Stimulated activated CD4-positive, alpha-beta T cell treated with anti-CD3 and anti-CD28 coated beads, TNF-alpha, amount 100 ng/mL, for 4 hours (primary cell): ENCODE measurements around the gene SULT2A1.
"Not testable (repeated sequence)": the region's sequence is repeated elsewhere in the genome, so short reads cannot be mapped to it uniquely, and the experiment has no call there.

ENCODE experiments used
- DNase-seq, 3 experiments: peaks; one replicate each; pipeline ENCODE4 v3.0.0-alpha.2; 2020; ENCODE audit warnings: low read depth in 3 of 3

The SULT2A1 gene, protein sequence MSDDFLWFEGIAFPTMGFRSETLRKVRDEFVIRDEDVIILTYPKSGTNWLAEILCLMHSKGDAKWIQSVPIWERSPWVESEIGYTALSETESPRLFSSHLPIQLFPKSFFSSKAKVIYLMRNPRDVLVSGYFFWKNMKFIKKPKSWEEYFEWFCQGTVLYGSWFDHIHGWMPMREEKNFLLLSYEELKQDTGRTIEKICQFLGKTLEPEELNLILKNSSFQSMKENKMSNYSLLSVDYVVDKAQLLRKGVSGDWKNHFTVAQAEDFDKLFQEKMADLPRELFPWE

DNA sequence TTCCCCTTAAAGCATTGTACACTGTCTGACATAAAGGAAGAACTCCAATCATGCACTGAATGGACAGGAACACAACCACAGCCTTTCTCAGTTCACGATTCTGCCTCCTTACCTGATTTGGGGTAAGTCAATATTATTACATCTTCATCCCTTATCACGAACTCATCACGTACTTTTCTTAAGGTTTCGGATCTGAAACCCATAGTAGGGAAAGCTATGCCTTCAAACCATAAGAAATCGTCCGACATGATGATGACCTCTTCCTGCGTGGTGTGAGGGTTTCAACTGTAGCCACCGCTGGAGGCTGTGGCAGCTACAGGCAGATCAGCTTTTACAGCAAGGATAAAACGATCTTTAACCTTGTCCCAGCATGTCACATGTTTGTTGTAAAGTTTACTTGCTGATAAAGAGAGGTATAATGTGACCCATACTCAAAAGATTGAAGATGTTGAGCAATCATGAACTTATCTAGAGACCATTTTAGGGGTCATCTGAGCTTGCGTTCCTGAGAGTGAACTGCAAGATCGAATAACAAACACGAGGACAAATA, at the start of gene SULT2A1:
Gene SULT2A1 (minus strand): TSS at position 306 of the 550 bp plus-strand sequence. CDS start 58 bp downstream, at position 248.
- DNase-seq: no peak

DNA sequence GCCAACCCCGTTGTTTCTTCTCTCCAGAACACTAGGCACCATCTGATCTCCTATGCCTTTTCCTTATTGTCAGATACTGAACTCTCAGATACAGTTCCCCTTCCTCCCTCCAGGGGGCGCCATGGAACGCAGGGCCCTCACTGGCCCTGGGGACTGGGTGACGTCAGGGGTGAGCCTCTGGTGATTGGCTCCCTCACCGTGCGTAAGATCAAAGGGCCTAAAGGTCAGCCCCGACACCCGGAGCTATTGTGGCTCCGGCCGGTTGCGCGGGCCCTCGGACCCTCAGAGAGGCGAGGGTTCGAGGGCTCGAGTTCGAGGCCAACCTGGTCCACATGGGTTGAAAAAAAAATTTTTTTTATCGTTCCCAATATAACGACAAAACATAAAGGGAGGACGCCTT, 42.5 kb upstream of the SULT2A1 start:
- not testable (repeated sequence) for DNase-seq

DNA sequence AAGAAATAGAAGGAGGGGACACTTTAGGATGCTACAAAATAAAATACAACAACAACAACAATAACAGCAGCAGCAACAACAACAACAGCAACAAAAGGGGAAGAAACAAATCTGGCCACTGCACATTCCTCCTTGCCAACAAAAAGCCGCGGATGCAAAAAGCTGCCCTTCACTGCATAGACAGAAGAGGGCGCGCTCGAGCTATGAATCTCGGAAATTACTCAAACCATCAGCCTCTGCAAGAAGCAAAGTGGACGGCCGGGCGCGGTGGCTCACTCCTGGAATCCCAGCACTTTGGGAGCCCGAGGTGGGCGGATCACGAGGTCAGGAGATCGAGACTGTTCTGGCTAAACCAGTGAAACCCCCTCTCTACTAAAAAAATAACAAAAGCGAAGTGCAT, 34.0 kb upstream of the SULT2A1 start:
- DNase-seq: not testable (repeated sequence)

DNA sequence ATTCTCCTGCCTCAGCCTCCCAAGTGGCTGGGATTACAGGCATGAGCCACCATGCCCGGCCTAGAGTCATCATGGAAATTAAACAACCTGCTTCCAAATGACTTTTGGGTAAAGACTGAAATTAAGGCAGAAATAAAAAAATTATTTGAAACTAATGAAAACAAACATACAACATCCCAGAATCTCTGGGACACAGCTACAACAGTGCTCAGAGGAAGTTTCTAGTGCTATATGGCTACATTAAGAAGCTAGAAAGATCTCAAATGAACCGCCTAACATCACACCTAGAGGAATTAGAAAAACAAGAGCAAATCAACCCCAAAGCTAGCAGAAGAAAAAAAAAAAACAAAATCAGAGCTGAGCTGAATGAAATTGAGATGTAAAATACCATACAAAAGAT, 24.1 kb upstream of the SULT2A1 start:
- DNase-seq: not testable (repeated sequence)

DNA sequence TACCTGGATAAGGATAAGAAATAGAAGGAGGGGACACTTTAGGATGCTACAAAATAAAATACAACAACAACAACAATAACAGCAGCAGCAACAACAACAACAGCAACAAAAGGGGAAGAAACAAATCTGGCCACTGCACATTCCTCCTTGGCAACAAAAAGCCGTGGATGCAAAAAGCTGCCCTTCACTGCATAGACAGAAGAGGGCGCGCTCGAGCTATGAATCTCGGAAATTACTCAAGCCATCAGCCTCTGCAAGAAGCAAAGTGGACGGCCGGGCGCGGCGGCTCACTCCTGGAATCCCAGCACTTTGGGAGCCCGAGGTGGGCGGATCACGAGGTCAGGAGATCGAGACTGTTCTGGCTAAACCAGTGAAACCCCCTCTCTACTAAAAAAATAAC, 23.2 kb upstream of the SULT2A1 start:
- DNase-seq: peak; percentile 36 to 60 (median 38)

DNA sequence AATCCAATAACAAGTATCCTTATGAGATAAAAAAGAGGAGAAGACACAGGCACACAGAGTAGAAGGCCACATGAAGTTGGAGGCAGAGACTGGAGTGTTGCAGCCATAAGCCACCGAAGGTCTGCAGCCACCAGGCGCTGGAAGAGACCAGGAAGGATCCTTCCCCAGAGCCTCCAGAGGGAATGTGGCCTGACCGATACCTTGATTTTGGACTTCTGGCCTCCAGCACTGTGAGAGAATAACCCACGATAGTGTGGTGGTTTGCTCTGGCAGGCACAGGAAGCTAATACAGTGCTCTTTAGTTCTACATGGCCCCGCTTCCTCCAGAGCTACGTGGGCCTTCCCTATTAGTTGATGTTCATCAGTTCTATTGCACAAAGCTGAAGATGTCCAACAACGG, 15.3 kb upstream of the SULT2A1 start:
- DNase-seq: no peak

DNA sequence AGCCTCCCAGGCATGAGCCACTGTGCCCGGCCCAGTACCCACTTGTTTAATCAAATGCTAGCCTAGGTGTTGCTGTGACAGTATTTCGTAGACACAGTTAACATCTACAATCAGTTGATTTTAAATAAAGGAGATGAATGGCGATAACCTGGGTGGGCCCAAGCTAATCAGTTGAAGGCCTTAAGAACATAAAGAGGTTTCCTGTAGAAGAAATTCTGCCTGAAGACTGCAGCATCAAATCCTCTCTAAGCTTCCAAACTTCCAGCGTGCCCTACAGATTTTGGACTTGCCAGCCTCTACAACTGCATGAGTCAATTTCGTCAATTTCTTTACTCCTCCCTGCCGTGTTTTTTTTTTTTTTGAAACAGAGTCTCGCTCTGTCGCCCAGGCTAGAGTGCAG, 13.2 kb upstream of the SULT2A1 start:
- no peak for DNase-seq

DNA sequence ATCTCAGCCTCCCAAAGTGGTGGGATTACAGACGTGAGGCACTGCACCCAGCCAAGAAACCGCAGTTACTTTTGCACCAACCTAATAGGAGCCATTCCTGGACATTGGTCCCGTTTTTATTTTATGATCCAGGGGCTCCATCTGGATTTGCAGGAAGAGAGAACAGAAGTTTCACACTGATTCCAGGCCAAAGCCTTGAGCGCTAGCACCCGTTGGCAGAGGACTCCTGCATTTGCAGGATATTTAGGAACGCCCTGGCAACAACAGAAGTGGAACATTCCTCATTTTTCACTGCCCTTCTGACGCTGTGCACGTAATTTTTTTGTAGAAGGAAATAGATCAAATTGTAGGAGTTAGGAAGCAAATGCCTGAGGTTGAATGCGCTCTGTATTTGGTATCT, 11.7 kb upstream of the SULT2A1 start:
- DNase-seq: no peak

DNA sequence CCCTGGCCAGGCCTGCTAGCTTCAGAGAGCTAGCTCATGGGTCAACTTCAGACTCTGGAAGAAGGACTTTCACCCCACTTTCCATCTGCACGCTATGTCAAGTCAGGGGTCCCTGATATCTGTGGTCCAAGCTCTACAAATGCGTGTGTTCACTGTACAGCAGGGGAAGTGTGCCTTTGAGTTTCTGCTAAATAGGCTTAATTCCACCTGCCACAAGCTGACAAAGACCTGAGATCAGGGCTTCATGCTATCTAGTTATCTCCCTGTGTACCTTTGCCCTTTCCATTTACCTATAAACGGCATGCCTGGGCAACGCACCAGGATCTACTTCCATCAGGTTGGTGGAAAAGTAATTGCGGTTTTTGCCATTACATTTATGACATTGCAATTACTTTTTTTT, 10.7 kb upstream of the SULT2A1 start:
- no peak for DNase-seq

DNA sequence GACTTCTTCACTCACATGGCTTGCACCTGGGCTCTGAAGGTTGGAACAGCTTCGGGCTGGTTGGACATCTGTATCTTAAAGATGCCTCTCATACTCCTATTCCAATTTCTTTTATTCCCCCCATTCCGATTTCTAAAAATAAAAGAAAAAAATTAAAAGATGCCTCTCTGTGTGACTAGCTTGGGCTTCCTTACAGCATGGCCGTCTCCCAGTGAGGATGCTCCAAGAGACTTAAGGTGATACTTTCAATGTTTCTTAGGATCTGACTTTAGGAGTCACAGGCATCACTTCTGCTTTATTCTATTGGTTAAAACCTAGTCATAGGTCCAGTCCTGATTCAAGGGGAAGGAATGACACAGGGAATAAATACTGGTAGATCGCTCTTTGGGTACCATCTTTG, 9.9 kb upstream of the SULT2A1 start:
- no peak for DNase-seq

DNA sequence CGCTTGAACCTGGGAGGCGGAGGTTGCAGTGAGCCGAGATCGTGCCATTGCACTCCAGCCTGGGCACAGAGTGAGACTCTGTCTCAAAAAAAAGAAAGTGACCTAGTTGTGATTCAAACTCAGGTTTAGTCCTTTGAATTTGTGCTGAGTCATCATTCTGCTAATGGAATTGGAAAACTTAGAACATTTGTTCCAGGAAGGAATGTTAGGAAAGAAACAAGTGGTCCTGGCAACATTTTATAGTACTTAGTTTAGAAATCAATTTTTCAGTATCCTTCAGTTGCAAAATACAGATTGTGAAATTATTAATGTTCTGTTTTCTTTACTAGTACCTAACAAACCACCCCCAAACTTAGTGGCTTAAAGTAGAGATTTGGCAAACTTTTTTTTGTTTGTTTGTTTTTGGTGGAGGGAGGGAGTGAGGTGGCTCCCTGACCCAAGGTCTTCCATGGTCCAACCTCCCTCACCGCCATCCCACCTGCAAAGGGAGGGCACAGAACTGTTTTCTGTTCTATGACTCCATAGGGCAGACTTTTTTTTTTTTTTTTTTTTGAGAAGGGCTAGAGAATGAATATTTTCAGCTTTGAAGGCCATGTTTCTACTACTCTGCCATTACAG, 9.2 kb upstream of the SULT2A1 start:
- no peak for DNase-seq

DNA sequence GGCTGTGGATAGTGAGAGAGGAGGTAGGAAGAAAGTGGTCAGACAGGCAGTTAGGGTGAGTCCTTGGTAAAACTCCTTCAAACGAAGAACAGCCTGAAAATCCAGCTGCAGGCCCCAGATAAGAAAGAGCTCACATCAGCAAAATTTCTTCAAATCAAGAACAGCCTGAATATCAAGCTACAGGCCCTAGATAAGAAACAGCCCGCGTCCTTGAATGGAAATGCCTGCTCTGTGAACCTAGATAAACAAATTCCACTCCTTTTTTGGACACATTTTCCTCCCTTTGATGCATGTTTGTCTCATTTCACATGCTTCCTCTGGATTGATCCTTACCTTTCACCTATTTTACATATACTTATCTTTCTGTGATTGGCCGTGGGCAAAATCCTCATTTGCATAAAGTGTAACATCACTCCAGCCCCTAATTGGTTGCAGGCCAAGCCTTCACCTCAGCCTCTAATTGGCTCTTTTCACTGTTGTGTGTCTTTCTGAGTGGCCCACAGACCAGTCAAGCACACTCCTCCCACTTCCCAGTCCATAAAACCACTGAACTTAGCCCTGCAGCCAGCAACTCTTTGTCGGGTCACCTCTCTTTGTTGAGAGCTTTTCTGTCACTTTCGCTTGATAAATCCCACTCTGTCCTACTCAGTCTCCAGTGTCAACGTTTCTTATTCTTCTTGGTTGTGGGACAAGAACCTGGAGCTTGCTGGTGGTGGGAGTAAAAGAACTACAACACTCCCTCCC, 6.0 kb upstream of the SULT2A1 start:
- no peak for DNase-seq

DNA sequence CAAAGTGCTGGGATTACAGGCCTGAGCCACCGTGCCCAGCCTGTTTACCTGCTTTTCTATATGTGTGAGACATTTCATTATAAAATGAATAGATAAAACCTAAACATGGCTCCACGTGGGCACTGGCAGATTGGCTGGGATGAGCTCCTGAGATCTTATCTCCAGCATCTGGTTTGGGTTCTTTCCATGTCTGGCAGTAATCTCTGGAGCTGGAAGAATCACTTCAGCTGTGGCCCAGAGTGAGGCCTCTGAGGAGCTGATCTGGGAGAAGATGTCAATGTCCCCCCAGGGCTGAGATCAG, 5.5 kb upstream of the SULT2A1 start:
- DNase-seq: no peak

DNA sequence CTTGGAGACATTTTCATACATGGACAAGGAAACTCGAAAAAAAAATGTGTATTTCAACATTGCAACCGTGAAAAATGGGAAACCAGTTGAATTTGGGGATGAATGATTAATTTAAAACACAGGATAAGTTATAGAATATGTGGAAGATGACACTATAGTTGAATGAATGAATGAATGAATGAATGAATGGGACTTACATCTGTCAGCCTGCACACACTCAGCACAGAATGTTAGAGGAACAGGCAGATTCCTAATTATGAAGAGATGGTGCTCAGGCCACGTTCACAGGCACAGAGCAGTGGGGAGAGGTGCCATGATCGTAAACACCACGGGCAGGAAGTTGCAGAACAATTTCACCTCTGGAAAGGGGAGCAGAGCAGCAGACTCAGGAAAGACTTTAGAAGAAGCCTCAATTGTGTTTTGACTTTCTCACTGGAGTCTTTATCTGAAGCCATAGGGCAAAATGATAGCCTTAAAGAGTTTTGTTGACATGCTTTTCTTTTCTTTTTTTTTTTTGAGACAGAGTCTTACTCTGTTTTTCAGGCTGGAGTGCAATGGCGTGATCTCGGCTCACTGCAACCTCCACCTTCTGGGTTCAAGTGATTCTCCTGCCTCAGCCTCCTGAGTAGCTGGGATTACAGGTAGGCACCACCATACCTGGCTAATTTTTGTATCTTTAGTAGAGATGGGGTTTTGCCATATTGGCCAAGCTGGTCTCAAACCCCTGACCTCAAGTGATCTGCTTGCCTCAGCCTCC, 4.9 kb upstream of the SULT2A1 start:
- DNase-seq: no peak

DNA sequence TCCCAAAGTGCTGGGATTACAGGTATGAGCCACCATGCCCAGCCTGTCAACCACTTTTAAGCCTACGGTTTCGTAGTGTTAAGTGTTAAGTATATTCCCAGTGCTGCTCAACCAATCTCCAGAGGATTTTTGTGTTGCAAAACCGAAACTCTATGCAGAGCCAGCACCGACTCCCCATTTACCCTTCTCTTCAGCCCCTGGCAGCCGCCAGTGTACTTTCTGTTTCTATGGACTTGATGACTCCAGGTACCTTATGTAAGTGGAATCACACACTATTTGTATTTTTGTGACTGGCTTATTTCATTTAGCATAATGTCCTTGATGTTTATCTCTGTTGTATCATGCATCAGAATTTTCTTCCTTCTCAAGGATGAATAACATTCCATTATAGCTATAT, 1.1 kb downstream of the SULT2A1 start:
- DNase-seq: no peak

DNA sequence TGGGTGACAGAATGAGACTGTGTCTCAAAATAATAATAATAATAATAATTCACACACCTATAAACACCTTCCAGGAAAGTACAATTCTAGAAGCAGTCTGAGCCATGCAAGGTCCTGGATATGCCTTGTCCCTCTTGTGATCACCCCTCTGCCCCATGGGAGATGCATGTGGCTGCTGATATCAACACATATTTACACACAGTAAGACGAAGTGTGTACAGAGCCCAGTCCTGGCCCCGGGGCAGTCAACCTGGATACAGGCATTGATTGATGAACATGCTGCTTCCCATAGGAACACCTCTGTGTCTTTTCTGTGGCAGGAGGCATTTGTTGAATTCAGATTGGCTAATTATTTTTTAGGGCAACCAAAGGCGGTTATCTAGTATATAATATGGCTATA, 3.2 kb downstream of the SULT2A1 start:
- no peak for DNase-seq

DNA sequence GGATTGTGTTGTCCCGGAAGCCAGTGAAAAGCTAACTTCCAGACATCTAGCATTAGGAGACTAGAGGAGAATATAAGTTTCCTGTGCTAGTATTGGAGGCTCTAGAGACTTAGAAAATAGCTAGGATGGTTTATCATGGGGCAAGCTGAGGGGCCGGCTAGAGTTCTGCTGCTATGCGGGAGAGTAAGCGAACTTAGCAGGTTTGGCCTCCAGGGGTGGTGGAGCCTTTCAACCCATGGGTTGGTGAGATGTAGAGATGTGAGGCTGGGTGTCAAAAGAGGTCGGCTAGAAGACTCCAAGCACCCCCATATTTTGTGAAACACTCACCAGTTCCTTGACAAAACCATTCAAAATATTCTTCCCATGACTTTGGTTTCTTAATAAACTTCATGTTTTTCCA, 4.4 kb downstream of the SULT2A1 start:
- no peak for DNase-seq

DNA sequence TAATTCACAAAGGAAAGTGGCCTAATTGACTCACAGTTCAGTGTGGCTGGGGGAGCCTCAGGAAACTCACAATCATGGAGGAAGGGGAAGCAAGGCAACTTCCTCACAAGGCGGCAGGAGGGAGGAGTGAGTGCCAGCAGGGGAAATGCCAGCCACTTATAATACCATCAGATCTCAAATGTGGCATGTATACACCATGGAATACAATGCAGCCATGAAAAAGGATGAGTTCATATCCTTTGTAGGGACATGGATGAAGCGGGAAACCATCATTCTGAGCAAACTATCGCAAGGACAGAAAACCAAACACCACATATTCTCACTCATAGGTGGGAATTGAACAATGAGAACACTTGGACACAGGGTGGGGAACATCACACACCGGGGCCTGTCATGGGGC, 6.7 kb downstream of the SULT2A1 start:
- DNase-seq: not testable (repeated sequence)

DNA sequence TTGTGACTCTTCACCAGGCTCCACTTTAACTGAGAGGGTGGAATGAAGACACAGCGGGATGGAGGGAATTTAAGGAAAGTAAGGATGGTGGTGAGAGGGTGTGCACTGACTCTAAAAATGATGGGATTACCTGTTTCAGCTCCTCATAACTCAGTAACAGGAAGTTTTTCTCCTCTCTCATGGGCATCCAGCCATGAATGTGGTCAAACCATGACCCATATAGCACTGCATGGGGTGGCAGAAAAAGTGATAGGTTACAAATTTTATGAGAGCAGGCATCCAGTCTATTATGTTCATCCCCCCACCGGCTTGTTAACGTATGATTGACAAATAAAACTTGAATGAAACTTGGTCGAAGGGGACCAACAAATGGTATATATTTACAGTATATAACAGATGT, 7.2 kb downstream of the SULT2A1 start:
- no peak for DNase-seq

DNA sequence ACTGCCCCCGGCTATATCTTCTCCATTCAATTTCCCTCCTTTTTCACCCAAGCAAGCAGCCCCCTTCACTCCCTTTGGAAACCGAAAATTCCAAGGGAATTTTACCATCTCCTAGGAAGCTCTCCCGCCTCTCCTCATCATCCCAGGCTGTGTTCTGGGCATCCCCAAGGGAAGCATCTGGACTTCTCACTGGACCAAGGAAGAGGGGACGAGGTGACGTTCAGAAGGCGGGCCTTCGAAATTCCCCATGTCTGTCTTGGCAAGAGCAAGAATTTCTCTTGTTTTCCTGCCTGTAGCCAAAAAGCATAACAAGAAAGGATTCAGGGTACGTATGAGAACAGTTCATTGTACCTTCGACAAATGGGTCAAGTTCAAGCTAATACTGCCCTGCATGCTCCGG, 20.9 kb downstream of the SULT2A1 start:
- DNase-seq: no peak

DNA sequence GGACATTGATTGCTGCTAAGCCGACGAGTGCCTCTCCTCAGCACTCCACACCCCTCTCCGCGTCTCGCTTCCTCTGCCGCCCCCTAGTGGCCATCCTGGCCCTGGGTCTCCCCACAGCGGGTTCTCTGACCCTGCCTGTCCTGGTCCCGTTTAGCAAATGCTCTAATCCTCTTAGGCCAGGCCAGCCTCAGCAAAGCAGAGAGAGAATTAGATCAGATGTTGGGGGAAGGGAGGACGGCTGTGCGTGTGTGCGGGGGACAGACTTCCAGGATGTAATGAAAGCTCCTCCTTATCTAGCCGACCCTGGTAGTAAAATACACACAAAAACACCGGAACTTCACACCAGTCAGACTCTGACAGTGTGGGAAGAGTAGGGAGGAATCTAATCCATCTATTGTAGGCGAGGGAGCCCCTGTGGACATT, 22.6 kb downstream of the SULT2A1 start:
- peak; percentile 70 to 87 (median 73) for DNase-seq

DNA sequence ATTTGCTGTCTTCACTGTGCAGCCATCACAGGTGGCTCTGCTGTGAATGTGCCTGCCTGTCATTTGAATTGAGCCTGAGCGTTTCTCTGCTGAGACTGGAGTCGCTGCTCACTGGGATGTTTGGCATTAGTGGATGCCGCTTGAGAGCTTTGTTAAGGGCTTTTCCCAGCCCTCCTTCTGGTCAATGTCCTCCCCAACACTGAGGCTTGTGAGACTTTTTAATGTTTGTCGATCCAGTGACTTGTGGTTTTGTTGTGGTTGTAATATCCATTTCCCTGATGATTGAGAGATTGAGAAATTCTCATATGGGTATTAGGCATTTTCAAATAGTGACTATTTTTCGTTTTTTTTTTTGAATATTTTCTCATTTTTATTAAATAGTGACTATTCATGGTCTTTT, 24.5 kb downstream of the SULT2A1 start:
- DNase-seq: no peak
